ENCODE data around the gene NCKAP5L.

Gene NCKAP5L

GRCh38 chr12:49794021-49794420 is 34.2 kb downstream of the NCKAP5L start:
- no peak for DNase-seq
- no peaks in the 10 kb centered on the region for H3K27me3 ChIP-seq (replicated peaks; ENCODE audit: control insufficient read depth, insufficient read depth, low read length, poor library complexity, severe bottlenecking)
- no peaks in the 10 kb centered on the region for H3K4me1 ChIP-seq (ENCODE audit: control insufficient read depth, insufficient read depth, low read length, poor library complexity, severe bottlenecking)
- H3K9me3 ChIP-seq (ENCODE audit: control insufficient read depth, low read length), result no peaks in the 10 kb centered on the region
- H3K36me3 ChIP-seq (ENCODE audit: control insufficient read depth, insufficient read depth, low read length), result no peaks in the 10 kb centered on the region
- H3K4me3 ChIP-seq (ENCODE audit: insufficient read depth, low read depth, low read length, poor library complexity, severe bottlenecking), result no peak overlapping the region
- H3K27ac ChIP-seq (ENCODE audit: insufficient read depth, low read length, poor library complexity, severe bottlenecking), result no peak overlapping the region

- H3K4me1 ChIP-seq (ENCODE audit: control insufficient read depth, insufficient read depth, low read length, poor library complexity, severe bottlenecking), result no peaks in the 10 kb centered on the region
- no peaks in the 10 kb centered on the region for H3K27me3 ChIP-seq (replicated peaks; ENCODE audit: control insufficient read depth, insufficient read depth, low read length, poor library complexity, severe bottlenecking)
- DNase-seq, result no peak
- H3K4me3 ChIP-seq (ENCODE audit: insufficient read depth, low read depth, low read length, poor library complexity, severe bottlenecking), result no peak overlapping the region
- H3K9me3 ChIP-seq (ENCODE audit: control insufficient read depth, low read length), result no peaks in the 10 kb centered on the region
- H3K27ac ChIP-seq (ENCODE audit: insufficient read depth, low read length, poor library complexity, severe bottlenecking), result no peak overlapping the region
- H3K36me3 ChIP-seq (ENCODE audit: control insufficient read depth, insufficient read depth, low read length), result no peaks in the 10 kb centered on the region
Measured at GRCh38 chr12:49793620-49794019, 34.6 kb downstream of the NCKAP5L start.

- H3K36me3 ChIP-seq (ENCODE audit: control insufficient read depth, insufficient read depth, low read length), result no peaks in the 10 kb centered on the region
- no peak for DNase-seq
- H3K4me3 ChIP-seq (ENCODE audit: insufficient read depth, low read depth, low read length, poor library complexity, severe bottlenecking), result no peak overlapping the region
- H3K27ac ChIP-seq (ENCODE audit: insufficient read depth, low read length, poor library complexity, severe bottlenecking), result no peak overlapping the region
- H3K27me3 ChIP-seq (replicated peaks; ENCODE audit: control insufficient read depth, insufficient read depth, low read length, poor library complexity, severe bottlenecking), result no peaks in the 10 kb centered on the region
- H3K4me1 ChIP-seq (ENCODE audit: control insufficient read depth, insufficient read depth, low read length, poor library complexity, severe bottlenecking), result no peaks in the 10 kb centered on the region
- H3K9me3 ChIP-seq (ENCODE audit: control insufficient read depth, low read length), result no peaks in the 10 kb centered on the region
Measured at GRCh38 chr12:49792976-49793580, 35.1 kb downstream of the NCKAP5L start.

GRCh38 chr12:49792181-49792970 is 35.8 kb downstream of the NCKAP5L start:
- Histone ChIP-seq H3K9me3 (ENCODE audit: control insufficient read depth, low read length) (no peaks in the 10 kb centered on the region), H3K4me1 (ENCODE audit: control insufficient read depth, insufficient read depth, low read length, poor library complexity, severe bottlenecking) (no peaks in the 10 kb centered on the region), H3K36me3 (ENCODE audit: control insufficient read depth, insufficient read depth, low read length) (no peaks in the 10 kb centered on the region), H3K4me3 (ENCODE audit: insufficient read depth, low read depth, low read length, poor library complexity, severe bottlenecking) (no peak overlapping the region), H3K27ac (ENCODE audit: insufficient read depth, low read length, poor library complexity, severe bottlenecking) (no peak overlapping the region), H3K27me3 (replicated peaks; ENCODE audit: control insufficient read depth, insufficient read depth, low read length, poor library complexity, severe bottlenecking) (no peaks in the 10 kb centered on the region)
- no peak for DNase-seq

- no peaks in the 10 kb centered on the region for H3K36me3 ChIP-seq (ENCODE audit: control insufficient read depth, insufficient read depth, low read length)
Measured at GRCh38 chr12:49791700-49792099, 36.5 kb downstream of the NCKAP5L start.

GRCh38 chr12:49790741-49791555 is 37.3 kb downstream of the NCKAP5L start:
- DNase-seq, result no peak
- Histone ChIP-seq H3K27me3 (replicated peaks; ENCODE audit: control insufficient read depth, insufficient read depth, low read length, poor library complexity, severe bottlenecking) (no peaks in the 10 kb centered on the region), H3K4me3 (ENCODE audit: insufficient read depth, low read depth, low read length, poor library complexity, severe bottlenecking) (no peak overlapping the region), H3K4me1 (ENCODE audit: control insufficient read depth, insufficient read depth, low read length, poor library complexity, severe bottlenecking) (no peaks in the 10 kb centered on the region), H3K9me3 (ENCODE audit: control insufficient read depth, low read length) (no peaks in the 10 kb centered on the region), H3K36me3 (ENCODE audit: control insufficient read depth, insufficient read depth, low read length) (no peaks in the 10 kb centered on the region), H3K27ac (ENCODE audit: insufficient read depth, low read length, poor library complexity, severe bottlenecking) (no peak overlapping the region)

More at GRCh38 chr12:49791700-49792099, 36.5 kb downstream of the NCKAP5L start:
- Histone ChIP-seq H3K4me3 (ENCODE audit: insufficient read depth, low read depth, low read length, poor library complexity, severe bottlenecking) (no peak overlapping the region), H3K27ac (ENCODE audit: insufficient read depth, low read length, poor library complexity, severe bottlenecking) (no peak overlapping the region), H3K9me3 (ENCODE audit: control insufficient read depth, low read length) (no peaks in the 10 kb centered on the region), H3K27me3 (replicated peaks; ENCODE audit: control insufficient read depth, insufficient read depth, low read length, poor library complexity, severe bottlenecking) (no peaks in the 10 kb centered on the region), H3K4me1 (ENCODE audit: control insufficient read depth, insufficient read depth, low read length, poor library complexity, severe bottlenecking) (no peaks in the 10 kb centered on the region)
- DNase-seq, result no peak

- Histone ChIP-seq H3K4me1 (ENCODE audit: control insufficient read depth, insufficient read depth, low read length, poor library complexity, severe bottlenecking) (no peaks in the 10 kb centered on the region), H3K27me3 (replicated peaks; ENCODE audit: control insufficient read depth, insufficient read depth, low read length, poor library complexity, severe bottlenecking) (no peaks in the 10 kb centered on the region), H3K9me3 (ENCODE audit: control insufficient read depth, low read length) (no peaks in the 10 kb centered on the region), H3K36me3 (ENCODE audit: control insufficient read depth, insufficient read depth, low read length) (no peaks in the 10 kb centered on the region), H3K27ac (ENCODE audit: insufficient read depth, low read length, poor library complexity, severe bottlenecking) (no peak overlapping the region), H3K4me3 (ENCODE audit: insufficient read depth, low read depth, low read length, poor library complexity, severe bottlenecking) (no peak overlapping the region)
- no peak for DNase-seq
Measured at GRCh38 chr12:49789992-49790391, 38.2 kb downstream of the NCKAP5L start.

GRCh38 chr12:49787672-49788071 is 40.5 kb downstream of the NCKAP5L start:
- Histone ChIP-seq H3K27ac (ENCODE audit: insufficient read depth, low read length, poor library complexity, severe bottlenecking) (no peak overlapping the region), H3K27me3 (replicated peaks; ENCODE audit: control insufficient read depth, insufficient read depth, low read length, poor library complexity, severe bottlenecking) (no peaks in the 10 kb centered on the region), H3K36me3 (ENCODE audit: control insufficient read depth, insufficient read depth, low read length) (no peaks in the 10 kb centered on the region), H3K4me1 (ENCODE audit: control insufficient read depth, insufficient read depth, low read length, poor library complexity, severe bottlenecking) (no peaks in the 10 kb centered on the region), H3K4me3 (ENCODE audit: insufficient read depth, low read depth, low read length, poor library complexity, severe bottlenecking) (no peak overlapping the region), H3K9me3 (ENCODE audit: control insufficient read depth, low read length) (no peaks in the 10 kb centered on the region)
- no peak for DNase-seq

GRCh38 chr12:49784756-49785409 is 43.3 kb downstream of the NCKAP5L start:
- H3K4me1 ChIP-seq (ENCODE audit: control insufficient read depth, insufficient read depth, low read length, poor library complexity, severe bottlenecking), result no peaks in the 10 kb centered on the region
- H3K27me3 ChIP-seq (replicated peaks; ENCODE audit: control insufficient read depth, insufficient read depth, low read length, poor library complexity, severe bottlenecking), result no peaks in the 10 kb centered on the region
- DNase-seq, result no peak
- H3K27ac ChIP-seq (ENCODE audit: insufficient read depth, low read length, poor library complexity, severe bottlenecking), result no peak overlapping the region
- H3K36me3 ChIP-seq (ENCODE audit: control insufficient read depth, insufficient read depth, low read length), result no peaks in the 10 kb centered on the region
- no peak overlapping the region for H3K4me3 ChIP-seq (ENCODE audit: insufficient read depth, low read depth, low read length, poor library complexity, severe bottlenecking)
- no peaks in the 10 kb centered on the region for H3K9me3 ChIP-seq (ENCODE audit: control insufficient read depth, low read length)
